Measurements from ENCODE around the gene ARF5.

DNA sequence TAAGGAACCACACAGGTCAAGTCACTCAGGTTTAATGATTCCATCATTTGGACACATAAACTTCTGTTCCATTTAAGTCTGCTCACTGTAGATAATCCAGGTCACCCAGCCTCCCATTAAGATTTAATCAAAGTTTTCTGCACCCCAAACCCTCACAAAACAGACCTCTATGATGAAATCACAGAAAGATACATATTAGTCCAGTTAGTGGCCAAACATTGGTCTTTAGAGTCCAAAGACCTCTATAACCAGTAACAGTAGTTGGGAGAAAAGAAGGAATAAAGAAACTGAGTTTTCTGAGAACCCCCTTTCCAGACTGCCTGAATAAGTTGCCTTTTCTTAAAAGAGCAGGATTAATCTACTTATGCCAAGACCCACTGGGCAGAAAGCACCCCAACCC lies 7.6 kb upstream of the ARF5 start:
- TF ChIP-seq FOXM1 (IDR thresholded peaks at IDR 0.05; ENCODE audit: borderline replicate concordance) (no peak), SP1 (IDR thresholded peaks at IDR 0.05) (no peak), SUZ12 (IDR thresholded peaks at IDR 0.05) (no peak), TARDBP (IDR thresholded peaks at IDR 0.05) (no peak), BHLHE40 (IDR thresholded peaks at IDR 0.05; ENCODE audit: borderline replicate concordance) (no peak), NFRKB (IDR thresholded peaks at IDR 0.05) (no peak), HDGF (IDR thresholded peaks at IDR 0.05; ENCODE audit: borderline replicate concordance) (no peak), CTBP1 (IDR thresholded peaks at IDR 0.05; ENCODE audit: borderline replicate concordance) (no peak), LEF1 (IDR thresholded peaks at IDR 0.05; ENCODE audit: borderline replicate concordance) (no peak)

All from HEK293T (cell line).